CD4-positive, CD25-positive, alpha-beta regulatory T cell (primary cell): ENCODE results near the gene MPHOSPH8. TPM values are rescaled to one million over a fixed set of nuclear protein-coding genes. Genes with fewer than 3 reads are reported as not detected.

Source experiments
- ATAC-seq, 2 donors: fragments of 150-1000 bp; cut with Tn5 transposase; one replicate each; pipeline ENCODE4 v1.10.0; 2021; ENCODE audit warnings: low read depth in 2 of 2, moderate number of reproducible peaks in 2 of 2, moderate library complexity in 1 of 2
- DNase-seq, 3 donors: peaks; one replicate each; pipeline versions ENCODE4 v3.0.0 to v3.0.0-alpha.2; 2012 to 2022; ENCODE audit warnings: mixed read lengths in 1 of 3
- H3K27ac ChIP-seq: one replicate; pipeline ENCODE4 v1.7.0; 2013; ENCODE audit warnings: mild to moderate bottlenecking, low read length; ENCODE audit not compliant: insufficient read depth, poor library complexity, severe bottlenecking
- H3K27me3 ChIP-seq: one replicate; pipeline ENCODE4 v1.7.0; 2013; ENCODE audit warnings: low read length; ENCODE audit not compliant: control insufficient read depth, insufficient read depth
- H3K36me3 ChIP-seq: one replicate; pipeline ENCODE4 v1.7.0; 2013; ENCODE audit warnings: mild to moderate bottlenecking, low read length, moderate library complexity; ENCODE audit not compliant: control insufficient read depth, insufficient read depth
- H3K4me1 ChIP-seq: 2 replicates; pipeline ENCODE4 v1.7.0; 2013; ENCODE audit warnings: mild to moderate bottlenecking, low read length; ENCODE audit not compliant: insufficient read depth, control insufficient read depth, poor library complexity, severe bottlenecking
- H3K4me3 ChIP-seq: one replicate; pipeline ENCODE4 v1.7.0; 2013; ENCODE audit warnings: low read depth, mild to moderate bottlenecking, low read length, moderate library complexity
- H3K9me3 ChIP-seq, 2 experiments: 1 replicate in 1 of 2; 2 replicates in 1 of 2; pipeline ENCODE4 v1.7.0; 2013; ENCODE audit warnings: low read length in 2 of 2, mild to moderate bottlenecking in 1 of 2, moderate library complexity in 1 of 2; ENCODE audit not compliant: control insufficient read depth in 2 of 2
- H3K27ac Mint-ChIP-seq, 3 donors: one replicate each; pipeline ENCODE4 v1.8.0; 2020 to 2022; ENCODE audit warnings: mild to moderate bottlenecking in 3 of 3, mixed read lengths in 3 of 3, moderate library complexity in 2 of 3
- H3K27me3 Mint-ChIP-seq: one replicate; pipeline ENCODE4 v1.8.0; 2022; ENCODE audit warnings: mild to moderate bottlenecking, mixed read lengths
- H3K36me3 Mint-ChIP-seq: one replicate; pipeline ENCODE4 v1.8.0; 2020; ENCODE audit warnings: mixed read lengths
- H3K4me1 Mint-ChIP-seq, 4 donors: one replicate each; pipeline ENCODE4 v1.8.0; 2020 to 2022; ENCODE audit warnings: mixed read lengths in 4 of 4, mild to moderate bottlenecking in 1 of 4
- H3K4me3 Mint-ChIP-seq, 4 donors: one replicate each; pipeline ENCODE4 v1.8.0; 2020 to 2022; ENCODE audit warnings: mild to moderate bottlenecking in 4 of 4, mixed read lengths in 4 of 4, moderate library complexity in 3 of 4
- H3K9me3 Mint-ChIP-seq, 7 donors: one replicate each; pipeline ENCODE4 v1.8.0; 2020 to 2022; ENCODE audit warnings: mixed read lengths in 7 of 7, mild to moderate bottlenecking in 3 of 7, moderate library complexity in 2 of 7
- polyA plus RNA-seq, 4 donors: library from polyadenylated mRNA; unstranded; fragments of 300-500 nt; fragmentation: Illumina TruSeq; gene quantifications; one replicate each; pipeline ENCODE4 v1.2.3, GENCODE V29; 2021
- total RNA-seq: library from RNA; stranded (reverse); gene quantifications from one replicate; pipeline ENCODE4 v1.2.3, GENCODE V29; 2022

Gene MPHOSPH8
- total and polyA plus RNA-seq, 5 donors from 2014 or later, result 9.8 to 74.2 (median 13.9) TPM

DNA sequence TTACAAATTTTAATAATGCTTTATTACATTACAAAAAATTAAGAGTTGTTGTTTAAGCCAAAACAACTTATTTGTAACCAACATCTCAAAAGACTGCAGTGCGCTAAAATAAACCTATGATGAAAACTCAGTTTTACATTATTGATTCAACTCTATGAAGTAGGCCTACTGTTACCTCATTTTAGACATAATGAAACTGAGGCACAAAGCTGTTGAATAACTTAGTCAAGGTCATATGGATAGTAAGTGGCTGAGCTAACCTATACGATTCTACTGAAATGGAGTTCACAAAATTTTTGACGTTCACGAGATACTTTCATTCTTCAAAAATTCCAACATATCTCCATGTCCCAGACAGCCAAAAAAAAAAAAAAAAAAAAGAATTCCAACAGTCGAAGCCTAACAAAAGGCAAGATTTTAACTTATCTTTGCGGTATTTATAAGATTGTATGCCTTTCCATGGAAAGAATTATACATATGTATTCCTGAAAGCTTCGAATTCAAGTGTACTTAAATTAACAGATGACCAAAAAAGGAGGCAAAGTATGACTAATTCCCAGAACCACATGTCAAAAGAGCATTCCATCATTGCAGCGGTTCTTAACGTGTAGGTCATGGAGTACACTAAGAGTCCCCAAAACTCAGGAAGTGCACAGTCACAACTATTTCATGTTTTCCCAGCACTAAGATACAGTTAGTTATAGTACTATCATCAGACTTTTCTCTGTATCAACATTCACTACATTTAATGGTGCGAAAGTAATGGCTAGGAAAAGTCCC, 79.9 kb downstream of the MPHOSPH8 start:
- Mint-ChIP-seq H3K36me3 (peaks cover 12% of the 10 kb centered on the region), H3K27me3 (no peaks in the 10 kb centered on the region), H3K4me3 (no peak overlapping the region), H3K27ac (no peak overlapping the region), H3K9me3 (no peaks in the 10 kb centered on the region), H3K4me1 (peaks cover 19 to 38% (median 28%) of the 10 kb centered on the region in 4 donors)
- no peak overlapping the region for H3K27ac ChIP-seq
- H3K27me3 ChIP-seq, result no peaks in the 10 kb centered on the region
- DNase-seq (peak in 1 of 3 donors; percentile 18), ATAC-seq (no peak)
- no peaks in the 10 kb centered on the region for H3K4me1 ChIP-seq
- H3K9me3 ChIP-seq, result no peaks in the 10 kb centered on the region
- no peak overlapping the region for H3K4me3 ChIP-seq
- peaks cover 7% of the 10 kb centered on the region for H3K36me3 ChIP-seq

DNA sequence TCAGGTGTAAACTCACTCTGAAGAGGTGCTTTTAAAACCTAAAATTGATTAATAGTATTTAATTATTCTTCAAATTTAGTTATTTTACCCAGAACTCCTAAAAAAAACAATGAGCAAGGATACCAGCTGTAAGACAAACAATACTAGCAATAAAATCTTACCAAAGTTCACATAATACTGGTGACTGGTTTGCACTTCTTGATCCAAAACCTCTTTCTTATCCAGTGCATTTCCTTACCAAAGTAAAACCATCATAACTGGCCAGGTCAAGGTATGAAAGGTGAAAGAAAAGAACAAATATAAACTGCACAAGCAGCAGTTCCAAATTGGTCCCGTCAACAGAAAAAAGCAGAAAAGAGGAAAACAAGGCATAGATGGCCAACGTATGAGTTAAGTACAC, 86.6 kb downstream of the MPHOSPH8 start:
- no peak overlapping the region for H3K4me3 Mint-ChIP-seq
- ATAC-seq (no peak), DNase-seq (no peak)
- no peaks in the 10 kb centered on the region for H3K4me1 ChIP-seq
- no peaks in the 10 kb centered on the region for H3K27me3 Mint-ChIP-seq
- H3K9me3 ChIP-seq, result no peaks in the 10 kb centered on the region
- peaks cover 12 to 25% (median 22%) of the 10 kb centered on the region in 4 donors for H3K4me1 Mint-ChIP-seq
- no peak overlapping the region for H3K27ac Mint-ChIP-seq
- H3K27ac ChIP-seq, result no peak overlapping the region
- no peaks in the 10 kb centered on the region for H3K9me3 Mint-ChIP-seq
- peaks cover 23% of the 10 kb centered on the region for H3K36me3 ChIP-seq
- H3K4me3 ChIP-seq, result no peak overlapping the region
- peaks cover 32% of the 10 kb centered on the region for H3K36me3 Mint-ChIP-seq
- H3K27me3 ChIP-seq, result no peaks in the 10 kb centered on the region

Other genes with a start within 250 kb of the MPHOSPH8 start
- gene TPTE2, start 72.1 kb upstream of the MPHOSPH8 start, total RNA-seq, result not detected
- gene TPTE2, start 72.1 kb upstream of the MPHOSPH8 start, polyA plus RNA-seq, result not detected
- 107 TPM for gene PSPC1, start 149.3 kb downstream of the MPHOSPH8 start, total RNA-seq
- 10 to 100 TPM; 24.4 to 36.0 (median 29.9) TPM for gene PSPC1, start 149.3 kb downstream of the MPHOSPH8 start, polyA plus RNA-seq
- gene ZMYM5, start 230.0 kb downstream of the MPHOSPH8 start, total RNA-seq, result 32.9 TPM
- 10 to 100 TPM; 21.0 to 27.0 (median 25.6) TPM for gene ZMYM5, start 230.0 kb downstream of the MPHOSPH8 start, polyA plus RNA-seq